K562 (cell line): ENCODE results near the gene FAM20C. TPM values are rescaled to one million over a fixed set of nuclear protein-coding genes. Genes with fewer than 3 reads are reported as not detected.

Source experiments
- ATAC-seq: fragments of 200-7000 bp; cut with Tn5 transposase; 3 replicates; pipeline ENCODE4 v1.9.1; 2020; ENCODE audit warnings: moderate library complexity
- BruUV-seq: library from RNA; stranded (reverse); fragments of 400-500 nt; replicated peaks from 2 replicates; lab custom pipeline; 2021; lab: Mats Ljungman, UMichigan
- CTCF ChIA-PET: fragments of 300-600 bp; formaldehyde crosslinking; extraction: SDS; loops from one replicate; lab custom pipeline; 2021; ENCODE audit warnings: low intra/inter-chr PET ratio; lab: Yijun Ruan, JAX
- POLR2A ChIA-PET: fragments of 300-600, 350-650 bp; sonication (Branson Sonifier 250); formaldehyde crosslinking; extraction: SDS; loops from one replicate; lab custom pipeline; 2021; ENCODE audit warnings: antibody characterized with exemption, inconsistent platforms; lab: Yijun Ruan, JAX
- DNase-seq, 4 experiments: peaks; one replicate each; pipeline versions ENCODE4 v3.0.0 to v3.0.0-alpha.2; 2011 to 2018; ENCODE audit warnings: low spot score in 3 of 4, mixed read lengths in 3 of 4; ENCODE audit errors: extremely low read depth in 1 of 4
- FAIRE-seq: peaks from 2 replicates; lab custom pipeline; 2011; peaks lifted over from hg19 to GRCh38; lab: Jason Lieb, UNC
- H2AFZ ChIP-seq: 2 replicates; pipeline ENCODE4 v1.6.0; 2011; ENCODE audit warnings: low read depth, low read length, control low read depth, inconsistent platforms
- H3K27ac ChIP-seq: fragments of 200-600 bp; 3 replicates; pipeline ENCODE4 v1.8.0; 2011; ENCODE audit warnings: low read depth, mild to moderate bottlenecking, control low read depth, inconsistent platforms, low read length, moderate library complexity, mixed read lengths; ENCODE audit errors: extremely low read depth
- H3K27me3 ChIP-seq, 2 experiments: fragments of 300-600 bp in 1 of 2; 2 replicates in 1 of 2; 3 replicates in 1 of 2; pipeline versions ENCODE4 v1.6.0 to v1.8.0; 2011; ENCODE audit warnings: inconsistent platforms in 2 of 2, low read length in 2 of 2, mild to moderate bottlenecking in 1 of 2, mixed read lengths in 1 of 2, moderate library complexity in 1 of 2; ENCODE audit not compliant: control insufficient read depth in 2 of 2, insufficient read depth in 2 of 2
- H3K36me3 ChIP-seq: fragments of 300-600 bp; 3 replicates; pipeline ENCODE4 v1.8.0; 2011; ENCODE audit warnings: mild to moderate bottlenecking, low read length, inconsistent platforms; ENCODE audit not compliant: control insufficient read depth, insufficient read depth
- H3K4me1 ChIP-seq, 2 experiments: fragments of 200-600 bp in 1 of 2; replicated peaks in 1 of 2; 2 replicates in 1 of 2; 3 replicates in 1 of 2; pipeline versions ENCODE4 v1.5.1 to v1.8.0; 2011; ENCODE audit warnings: inconsistent platforms in 2 of 2, low read length in 2 of 2, mild to moderate bottlenecking in 1 of 2, mixed read lengths in 1 of 2, moderate library complexity in 1 of 2; ENCODE audit not compliant: control insufficient read depth in 2 of 2, insufficient read depth in 2 of 2
- H3K4me2 ChIP-seq: 2 replicates; pipeline ENCODE4 v1.6.1; 2011; ENCODE audit warnings: low read length, control low read depth, inconsistent platforms, mixed read lengths; ENCODE audit not compliant: insufficient read depth
- H3K4me3 ChIP-seq: fragments of 200-600 bp; sonication (generic), shearing (Covaris generic); 2 replicates; pipeline ENCODE4 v1.5.1; 2016; ENCODE audit warnings: control low read depth, inconsistent platforms
- H3K79me2 ChIP-seq: fragments of 200-600 bp; 3 replicates; pipeline ENCODE4 v1.8.0; 2011; ENCODE audit warnings: low read length, inconsistent platforms; ENCODE audit not compliant: control insufficient read depth, insufficient read depth
- H3K9ac ChIP-seq, 2 experiments: 2 replicates each; pipeline versions ENCODE4 v1.6.0 to v1.6.1; 2011; ENCODE audit warnings: low read depth in 2 of 2, low read length in 2 of 2, control low read depth in 1 of 2, inconsistent platforms in 1 of 2, mild to moderate bottlenecking in 1 of 2, mixed read lengths in 1 of 2; ENCODE audit not compliant: insufficient read depth in 1 of 2
- H3K9me1 ChIP-seq: one replicate; pipeline ENCODE4 v1.6.0; 2011; ENCODE audit warnings: inconsistent platforms, mild to moderate bottlenecking, low read length, moderate library complexity; ENCODE audit not compliant: control insufficient read depth, insufficient read depth
- H3K9me3 ChIP-seq: replicated peaks from 2 replicates; pipeline ENCODE4 v1.5.1; 2011; ENCODE audit warnings: low read depth, low read length, inconsistent platforms; ENCODE audit not compliant: control insufficient read depth, insufficient read depth
- H4K20me1 ChIP-seq: replicated peaks from 2 replicates; pipeline ENCODE4 v1.6.1; 2011; ENCODE audit warnings: low read length, inconsistent platforms, mixed read lengths; ENCODE audit not compliant: control insufficient read depth, insufficient read depth
- CREB1 ChIP-seq, 2 experiments: sonication (generic) in 1 of 2; formaldehyde crosslinking in 1 of 2; IDR thresholded peaks; 2 replicates each; pipeline versions ENCODE4 v1.6.1 to v1.8.0; 2012 to 2022; ENCODE audit warnings: inconsistent platforms in 1 of 2, mild to moderate bottlenecking in 1 of 2, missing genetic modification reagents in 1 of 2, moderate library complexity in 1 of 2
- CXXC5 ChIP-seq: fragments of 250-450 bp; sonication (Bioruptor Pico); IDR thresholded peaks from 2 replicates; pipeline ENCODE4 v1.8.0; 2022; ENCODE audit warnings: inconsistent platforms, mild to moderate bottlenecking, moderate library complexity
- HDAC6 ChIP-seq: IDR thresholded peaks from 2 replicates; pipeline ENCODE4 v1.6.1; 2012; ENCODE audit warnings: low read depth, mild to moderate bottlenecking, control low read depth, inconsistent platforms, low read length, moderate library complexity
- HSF4 ChIP-seq: fragments of 250-450 bp; sonication (Bioruptor Pico); IDR thresholded peaks from 2 replicates; pipeline ENCODE4 v2.1.2; 2022; ENCODE audit warnings: mild to moderate bottlenecking, moderate library complexity, borderline replicate concordance
- KDM2B ChIP-seq: fragments of 250-450 bp; sonication (Bioruptor Pico); IDR thresholded peaks from 2 replicates; pipeline ENCODE4 v1.8.0; 2021; ENCODE audit warnings: mild to moderate bottlenecking, moderate library complexity
- MAFK ChIP-seq: IDR thresholded peaks from 2 replicates; pipeline ENCODE4 v1.6.1; 2011; ENCODE audit warnings: low read length, improper control_type of control experiment
- MAX ChIP-seq: sonication (generic); formaldehyde crosslinking; IDR thresholded peaks from 2 replicates; pipeline ENCODE4 v1.9.0; 2022; ENCODE audit warnings: mild to moderate bottlenecking, missing genetic modification reagents
- PCBP1 ChIP-seq: fragments of 200-400 bp; formaldehyde crosslinking; IDR thresholded peaks from 2 replicates; pipeline ENCODE4 v1.6.1; 2018; ENCODE audit warnings: mild to moderate bottlenecking, low read depth, low read length; ENCODE audit not compliant: poor library complexity, severe bottlenecking
- SFPQ ChIP-seq: fragments of 200-400 bp; formaldehyde crosslinking; IDR thresholded peaks from 2 replicates; pipeline ENCODE4 v1.6.1; 2017; ENCODE audit warnings: mild to moderate bottlenecking, low read depth, low read length, moderate library complexity
- SMC3 ChIP-seq: conservative IDR thresholded peaks from 2 replicates; pipeline ENCODE4 v1.6.1; 2011; ENCODE audit warnings: low read depth, low read length, improper control_type of control experiment; ENCODE audit not compliant: insufficient read depth
- SRSF7 ChIP-seq: fragments of 200-400 bp; formaldehyde crosslinking; optimal IDR thresholded peaks from 2 replicates; pipeline ENCODE3; 2017; ENCODE audit warnings: mild to moderate bottlenecking, low read depth, low read length
- TAF7 ChIP-seq: fragments of 450-650 bp; IDR thresholded peaks from 2 replicates; pipeline ENCODE4 v1.6.1; 2016; ENCODE audit warnings: missing genetic modification characterization, missing compliant biosample characterization
- TARDBP ChIP-seq: fragments of 450-650 bp; IDR thresholded peaks from 2 replicates; pipeline ENCODE4 v1.6.1; 2016
- ZNF146 ChIP-seq: IDR thresholded peaks from one replicate; pipeline ENCODE4 v1.6.1; 2018; ENCODE audit warnings: missing compliant biosample characterization; ENCODE audit not compliant: unreplicated experiment
- WGBS: fragments of 100-300 bp; shearing (Covaris generic); methylation state at CpG from one replicate; pipeline ENCODE4 v1.1.6; 2016; ENCODE audit warnings: low coverage, mixed read lengths; ENCODE audit not compliant: insufficient coverage; ENCODE audit errors: missing lambda C conversion rate; 5-methylcytosine and 5-hydroxymethylcytosine counted together
- in situ Hi-C: fragments of 300-500 bp; cut with MboI; formaldehyde crosslinking; loops from 4 replicates; pipeline ENCODE4 v1.15.0; 2018; ENCODE audit warnings: inconsistent platforms, mixed read lengths
- intact Hi-C: fragments of 100-400 bp; cut with micrococcal nuclease; formaldehyde crosslinking; loops from 2 replicates; pipeline ENCODE4 v1.14.2; 2022
- polyA plus RNA-seq, 8 experiments: library from polyadenylated mRNA; depleted of rRNA in 4 of 8; stranded (reverse) in 5 of 8; unstranded in 3 of 8; fragments of >200 nt; fragmentation: Nextera tagmentation in 2 of 8; fragmentation: Illumina TruSeq in 1 of 8; extraction: Ambion mirVana in 2 of 8; extraction: Trizol in 1 of 8; gene quantifications; 2 replicates each; pipeline versions ENCODE4 v1.2.1 to v1.2.3, GENCODE V29; 2011 to 2014; ENCODE audit warnings: inconsistent platforms in 1 of 8, missing spikeins in 1 of 8
- total RNA-seq, 7 experiments: library from RNA; depleted of rRNA in 6 of 7; stranded (reverse); fragments of >200 nt in 6 of 7; fragmentation: Illumina TruSeq in 2 of 7; extraction: Trizol in 2 of 7; gene quantifications; 2 replicates each; pipeline versions ENCODE4 v1.2.1 to v1.2.3, GENCODE V29; 2011 to 2021; ENCODE audit warnings: low replicate concordance in 1 of 7

FAM20C gene
- total and polyA plus RNA-seq, 9 of the 15 experiments (the other 6 are each of a cell fraction or from before 2014, with no cell fraction given), result 0.09 TPM; not detected in 8

GRCh38 chr7:150811-151221 lies 41.6 kb upstream of the FAM20C start:
- in situ Hi-C loops, result no loop called here
- no TSS peak for BruUV-seq
- no peak for ATAC-seq
- intact Hi-C loops, result no loop called here
- H3K27me3 ChIP-seq, result peaks cover 21 to 32% of the 10 kb centered on the region in 2 experiments
- DNase-seq, result no peak
- H3K79me2 ChIP-seq, result no peaks in the 10 kb centered on the region
- H3K4me1 ChIP-seq, result peaks cover 6 to 21% of the 10 kb centered on the region in 2 experiments; a peak in 4 of 5 replicates
- no peaks in the 10 kb centered on the region for H4K20me1 ChIP-seq
- 47% methylated on average over 13 of the region's 13 CpGs for WGBS
- H3K9ac ChIP-seq, result no peak overlapping the region; a peak in 1 of 4 replicates
- TF ChIP-seq KDM2B (CRISPR knock-in tag), result no peak
- TF ChIP-seq TAF7 (tag), result no peak
- TF ChIP-seq SFPQ, result no peak
- no peak for TF ChIP-seq TARDBP
- no peak for TF ChIP-seq MAFK
- TF ChIP-seq CXXC5 (CRISPR knock-in tag), result no peak
- no peak for TF ChIP-seq SMC3
- TF ChIP-seq ZNF146 (CRISPR knock-in tag), result no peak
- TF ChIP-seq PCBP1, result no peak
- TF ChIP-seq SRSF7, result no peak
- TF ChIP-seq HDAC6, result no peak
- no peak for TF ChIP-seq MAX (CRISPR knock-in tag)
- TF ChIP-seq HSF4 (CRISPR knock-in tag), result no peak
- no peak for TF ChIP-seq CREB1 (IDR thresholded peaks at IDR 0.05)
- no peak for TF ChIP-seq CREB1 (CRISPR knock-in tag; IDR thresholded peaks at IDR 0.05)
- no peak overlapping the region for H3K4me3 ChIP-seq
- no peak for FAIRE-seq
- no peak overlapping the region for H3K4me2 ChIP-seq
- H3K9me1 ChIP-seq, result no peaks in the 10 kb centered on the region
- CTCF ChIA-PET, result no interaction called here
- no peaks in the 10 kb centered on the region for H3K36me3 ChIP-seq
- H2AFZ ChIP-seq, result peak overlapping the region; percentile 11; the same call in 1 of the 2 replicates
- POLR2A ChIA-PET, result interaction anchor here (0.6 to 0.8 kb wide), 2 partner anchors 11 to 37 kb away, joined by 3 read pairs; no protein-coding TSS in a partner anchor
- H3K27ac ChIP-seq, result no peak overlapping the region
- peaks cover 5% of the 10 kb centered on the region; the same call in 1 of the 2 replicates for H3K9me3 ChIP-seq
